ENCODE results near the gene TNS4.

The TNS4 gene

DNA sequence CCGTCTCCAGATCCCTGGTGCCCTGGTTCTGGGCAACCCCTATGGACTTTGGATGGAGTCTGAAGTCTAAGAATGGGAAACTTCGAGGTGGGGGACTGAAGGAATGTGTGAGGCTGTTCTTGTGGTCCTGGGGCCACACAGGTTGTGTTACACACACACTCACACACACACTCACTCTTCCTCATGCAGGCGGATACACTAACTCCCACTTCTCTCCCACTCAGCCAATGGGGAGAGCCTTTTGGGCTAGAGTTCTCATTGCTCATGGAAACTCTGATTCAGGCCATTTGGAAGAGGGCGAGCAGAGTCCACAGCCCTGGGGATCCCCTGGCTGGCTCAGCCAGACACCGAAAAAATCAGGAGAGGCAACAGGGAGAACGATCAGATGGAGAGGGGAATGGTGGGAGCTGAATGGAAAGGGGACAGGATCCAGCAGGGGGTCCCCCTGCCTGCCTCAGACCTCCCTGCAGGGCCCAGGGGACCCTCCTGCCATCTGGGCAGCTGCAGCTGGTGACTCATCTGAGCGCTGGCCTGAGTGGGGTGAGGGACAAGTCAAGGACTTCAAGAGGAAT, 49.1 kb downstream of the TNS4 start:
- Histone ChIP-seq H3K27me3 (no peaks in the 10 kb centered on the region), H3K4me2 (no peak overlapping the region; the same call in 1 of the 2 replicates), H3K27ac (peak overlapping the region; percentile 4; the same call in 1 of the 2 replicates), H3K4me3 (no peak overlapping the region), H3K9ac (no peak overlapping the region), H4K20me1 (peaks cover 54% of the 10 kb centered on the region), H3K9me3 (no peaks in the 10 kb centered on the region), H3K36me3 (peaks cover 71% of the 10 kb centered on the region), H3K4me1 (peaks cover 54% of the 10 kb centered on the region)
- TF ChIP-seq Cebpa-rat (IDR thresholded peaks at IDR 0.05), result no peak

DNA sequence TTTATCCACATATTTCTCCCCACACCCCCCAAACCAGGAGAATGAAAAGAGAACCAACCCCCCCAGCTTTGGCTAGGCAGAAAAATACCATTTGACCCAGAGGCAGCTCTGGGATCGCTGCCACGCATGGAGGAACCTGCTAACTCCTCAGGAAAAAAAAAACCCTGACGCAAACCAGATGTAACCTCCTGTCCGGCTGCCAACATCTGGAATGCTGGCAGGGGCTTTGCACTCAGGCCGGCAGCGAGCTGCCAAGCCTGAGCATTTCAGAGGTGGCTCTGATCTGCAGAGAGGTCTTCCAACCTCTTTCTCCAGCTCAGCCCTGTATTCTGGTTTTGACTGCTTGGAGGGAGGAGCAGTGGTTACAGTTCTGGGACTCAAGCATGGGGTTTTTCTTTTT, 50.0 kb downstream of the TNS4 start:
- TF ChIP-seq Cebpa-rat (IDR thresholded peaks at IDR 0.05), result no peak
- H3K9ac ChIP-seq, result no peak overlapping the region
- H3K4me1 ChIP-seq, result peaks cover 63% of the 10 kb centered on the region
- H3K36me3 ChIP-seq, result peaks cover 63% of the 10 kb centered on the region
- no peaks in the 10 kb centered on the region for H3K27me3 ChIP-seq
- H3K4me3 ChIP-seq, result no peak overlapping the region
- H3K9me3 ChIP-seq, result no peaks in the 10 kb centered on the region
- H3K27ac ChIP-seq, result no peak overlapping the region; the same call in 1 of the 2 replicates
- H3K4me2 ChIP-seq, result no peak overlapping the region
- H4K20me1 ChIP-seq, result peaks cover 63% of the 10 kb centered on the region

DNA sequence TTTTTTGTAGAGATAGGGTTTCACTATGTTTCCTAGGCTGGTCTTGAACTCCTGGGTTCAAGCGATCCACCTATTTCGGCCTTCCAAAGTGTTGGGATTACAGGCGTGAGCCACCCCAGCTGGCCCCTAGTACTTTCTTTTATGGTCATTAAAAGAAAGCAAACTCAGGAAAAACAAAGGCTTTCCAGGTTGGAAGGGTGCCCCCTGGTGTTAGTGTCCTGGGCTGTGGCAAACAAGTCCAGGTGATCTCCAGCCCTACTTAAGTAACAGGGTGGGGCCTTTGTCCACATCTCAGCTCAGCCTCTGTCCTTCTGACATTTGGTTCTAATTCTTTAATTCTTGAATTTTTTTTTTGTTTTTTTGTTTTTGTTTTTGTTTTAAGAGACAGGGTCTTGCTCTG, 51.2 kb downstream of the TNS4 start:
- no peak for TF ChIP-seq Cebpa-rat (IDR thresholded peaks at IDR 0.05)
- H3K27ac ChIP-seq, result peak overlapping the region; percentile 51; the same call in 1 of the 2 replicates
- peak overlapping the region; percentile 95 for H3K4me2 ChIP-seq
- no peak overlapping the region for H3K4me3 ChIP-seq
- peaks cover 75% of the 10 kb centered on the region for H3K4me1 ChIP-seq
- H3K9me3 ChIP-seq, result no peaks in the 10 kb centered on the region
- H4K20me1 ChIP-seq, result peaks cover 65% of the 10 kb centered on the region
- no peaks in the 10 kb centered on the region for H3K27me3 ChIP-seq
- peaks cover 50% of the 10 kb centered on the region for H3K36me3 ChIP-seq
- H3K9ac ChIP-seq, result no peak overlapping the region

DNA sequence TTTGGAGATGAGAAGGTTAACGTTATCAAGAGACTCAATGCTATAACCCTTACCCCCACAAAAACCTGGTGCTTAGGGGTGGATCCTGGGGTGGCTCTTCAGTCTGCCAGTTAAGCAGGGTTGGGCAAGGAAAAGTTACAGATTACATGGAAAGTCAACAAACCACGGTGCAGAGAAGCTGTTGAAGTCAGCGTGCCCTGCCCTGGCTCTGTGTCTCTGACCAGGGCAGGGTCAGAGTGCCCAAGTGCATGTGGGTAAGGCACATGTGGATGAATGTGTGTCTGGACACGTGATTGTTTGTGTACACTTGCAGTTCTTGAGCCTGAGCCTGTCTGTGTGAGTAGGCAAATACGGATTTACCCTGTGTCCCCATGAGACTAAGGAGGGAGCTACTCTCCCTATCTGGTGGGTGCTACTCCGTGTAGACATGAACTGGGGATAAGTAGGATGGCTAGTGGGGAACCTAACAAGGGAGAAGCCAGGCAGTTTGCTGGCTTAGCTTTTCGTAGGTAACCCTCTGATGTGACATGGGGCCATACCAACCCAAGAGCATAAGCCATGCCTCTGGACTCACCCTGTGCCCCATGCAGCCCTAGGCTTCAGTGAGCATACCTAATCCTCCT, 52.7 kb downstream of the TNS4 start:
- peak overlapping the region; percentile 82 for H3K27ac ChIP-seq
- no peak for TF ChIP-seq Cebpa-rat (IDR thresholded peaks at IDR 0.05)
- H3K36me3 ChIP-seq, result peaks cover 36% of the 10 kb centered on the region
- no peaks in the 10 kb centered on the region for H3K27me3 ChIP-seq
- H3K4me1 ChIP-seq, result peaks cover 76% of the 10 kb centered on the region
- peak overlapping the region; percentile 59; the same call in 1 of the 2 replicates for H3K9ac ChIP-seq
- H3K4me2 ChIP-seq, result peak overlapping the region; percentile 95
- peak overlapping the region; percentile 47 for H3K4me3 ChIP-seq
- H4K20me1 ChIP-seq, result peaks cover 72% of the 10 kb centered on the region
- no peaks in the 10 kb centered on the region for H3K9me3 ChIP-seq

DNA sequence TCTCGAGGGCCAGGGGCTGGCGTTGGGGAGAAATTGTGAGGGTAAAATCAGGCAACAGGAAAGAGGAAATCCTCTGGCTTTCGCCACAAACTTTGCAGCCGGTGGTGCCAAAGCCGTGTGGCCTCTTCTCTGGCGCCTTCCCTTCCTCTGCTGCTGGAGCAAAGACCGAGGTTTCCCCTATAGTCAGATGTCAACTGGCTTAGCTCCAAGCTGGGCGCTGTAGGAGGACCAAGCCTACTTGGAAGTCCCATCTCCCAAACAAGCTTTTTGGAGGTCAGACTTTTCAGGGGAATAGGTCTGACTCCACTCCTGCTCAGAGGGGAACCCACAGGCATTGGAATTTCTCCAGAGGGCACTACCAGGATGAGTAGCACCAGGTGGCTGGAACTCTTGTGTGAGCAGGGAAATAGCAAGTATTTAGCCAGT, 53.2 kb downstream of the TNS4 start:
- Histone ChIP-seq H3K9ac (peak overlapping the region; percentile 59), H3K4me3 (peak overlapping the region; percentile 47), H3K9me3 (no peaks in the 10 kb centered on the region), H4K20me1 (peaks cover 72% of the 10 kb centered on the region), H3K4me1 (peaks cover 76% of the 10 kb centered on the region), H3K36me3 (peaks cover 31% of the 10 kb centered on the region), H3K27me3 (no peaks in the 10 kb centered on the region), H3K27ac (peak overlapping the region; percentile 82), H3K4me2 (peak overlapping the region; percentile 95)
- TF ChIP-seq Cebpa-rat (IDR thresholded peaks at IDR 0.05), result no peak

DNA sequence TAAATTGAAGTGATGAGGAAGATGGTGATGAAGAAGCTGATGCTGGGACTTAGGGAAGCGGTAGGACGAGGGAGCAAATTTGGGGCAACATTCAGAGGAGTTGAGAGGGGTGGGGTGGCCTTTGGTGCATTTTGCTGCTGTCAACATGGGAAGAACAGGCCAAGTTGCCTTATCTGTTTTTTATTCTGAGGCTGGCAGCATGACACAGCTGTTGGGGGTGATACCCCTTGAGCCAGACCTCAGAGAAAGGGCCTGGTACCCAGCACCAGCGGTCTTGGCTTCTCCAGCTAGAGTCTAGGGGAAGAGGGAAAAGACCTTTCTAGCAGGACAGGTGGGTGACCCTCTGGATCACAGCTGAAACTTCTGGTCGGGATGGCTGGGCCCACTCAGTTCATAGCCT, 53.6 kb downstream of the TNS4 start:
- Histone ChIP-seq H3K4me2 (peak overlapping the region; percentile 95), H3K27ac (peak overlapping the region; percentile 82), H3K9ac (peak overlapping the region; percentile 59), H3K9me3 (no peaks in the 10 kb centered on the region), H3K4me3 (peak overlapping the region; percentile 47), H3K27me3 (no peaks in the 10 kb centered on the region), H3K36me3 (peaks cover 26% of the 10 kb centered on the region), H3K4me1 (peaks cover 78% of the 10 kb centered on the region), H4K20me1 (peaks cover 70% of the 10 kb centered on the region)
- TF ChIP-seq Cebpa-rat (IDR thresholded peaks at IDR 0.05), result no peak

DNA sequence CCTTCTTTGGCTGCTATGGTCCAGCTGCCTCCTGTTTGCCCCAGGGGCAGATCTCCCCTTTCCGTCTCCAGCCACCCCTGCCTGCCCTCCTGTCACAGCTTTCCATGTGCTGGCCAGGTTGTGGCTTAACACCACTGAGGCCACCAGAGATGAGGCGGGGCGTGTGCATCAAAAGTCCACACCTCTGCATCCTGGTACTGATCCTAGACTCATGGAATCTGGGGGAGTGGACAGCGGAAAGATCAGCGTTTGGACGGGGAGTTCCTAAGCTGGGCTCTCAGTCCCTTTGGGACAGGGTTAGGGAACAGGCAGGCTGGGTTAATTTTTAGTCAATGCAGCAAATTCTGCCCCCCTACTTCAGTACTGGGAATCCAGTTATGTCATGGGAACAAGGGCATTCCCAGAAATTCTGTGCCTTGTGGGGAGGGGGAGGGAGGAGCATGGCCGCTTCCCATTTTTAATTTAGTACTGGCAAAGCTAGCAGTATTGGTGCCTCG, 54.2 kb downstream of the TNS4 start:
- Histone ChIP-seq H3K27me3 (no peaks in the 10 kb centered on the region), H3K27ac (peak overlapping the region; percentile 82), H3K36me3 (peaks cover 20% of the 10 kb centered on the region), H3K4me1 (peaks cover 79% of the 10 kb centered on the region), H3K9me3 (no peaks in the 10 kb centered on the region), H3K9ac (peak overlapping the region; percentile 59), H3K4me2 (peak overlapping the region; percentile 95), H3K4me3 (peak overlapping the region; percentile 47), H4K20me1 (peaks cover 64% of the 10 kb centered on the region)
- no peak for TF ChIP-seq Cebpa-rat (IDR thresholded peaks at IDR 0.05)

DNA sequence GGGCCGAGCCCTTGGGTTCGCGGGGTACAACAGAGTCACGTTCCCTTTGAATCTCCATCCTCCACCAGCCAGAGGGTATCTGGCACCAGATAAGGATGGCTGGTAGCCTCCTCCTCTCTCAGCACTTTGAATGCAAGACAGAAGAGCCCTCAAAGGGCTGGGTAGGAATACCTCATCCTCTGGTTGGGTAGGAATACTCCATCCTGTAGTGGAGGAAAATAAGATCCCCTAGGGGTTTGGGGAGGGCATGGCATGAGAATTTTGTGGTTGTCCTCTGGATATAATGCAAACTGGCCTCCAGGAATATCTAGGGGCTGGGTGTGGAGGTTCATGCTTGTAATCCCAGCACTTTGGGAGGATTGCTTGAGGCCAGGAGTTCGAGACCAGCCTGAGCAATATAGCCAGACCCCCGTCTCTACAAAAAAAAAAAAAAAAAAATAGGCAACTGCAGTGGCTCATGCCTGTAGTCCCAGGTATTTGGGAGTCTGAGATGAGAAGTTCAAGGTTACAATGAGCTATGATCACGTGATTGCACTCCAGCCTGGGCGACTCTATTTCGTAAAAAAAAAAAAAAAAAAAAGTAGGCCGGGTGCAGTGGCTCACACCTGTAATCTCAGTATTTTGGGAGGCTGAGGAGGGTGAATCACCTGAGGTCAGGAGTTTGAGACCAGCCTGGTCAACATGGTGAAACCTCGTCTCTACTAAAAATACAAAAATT, 55.5 kb downstream of the TNS4 start:
- peak overlapping the region; percentile 89 for H3K4me3 ChIP-seq

DNA sequence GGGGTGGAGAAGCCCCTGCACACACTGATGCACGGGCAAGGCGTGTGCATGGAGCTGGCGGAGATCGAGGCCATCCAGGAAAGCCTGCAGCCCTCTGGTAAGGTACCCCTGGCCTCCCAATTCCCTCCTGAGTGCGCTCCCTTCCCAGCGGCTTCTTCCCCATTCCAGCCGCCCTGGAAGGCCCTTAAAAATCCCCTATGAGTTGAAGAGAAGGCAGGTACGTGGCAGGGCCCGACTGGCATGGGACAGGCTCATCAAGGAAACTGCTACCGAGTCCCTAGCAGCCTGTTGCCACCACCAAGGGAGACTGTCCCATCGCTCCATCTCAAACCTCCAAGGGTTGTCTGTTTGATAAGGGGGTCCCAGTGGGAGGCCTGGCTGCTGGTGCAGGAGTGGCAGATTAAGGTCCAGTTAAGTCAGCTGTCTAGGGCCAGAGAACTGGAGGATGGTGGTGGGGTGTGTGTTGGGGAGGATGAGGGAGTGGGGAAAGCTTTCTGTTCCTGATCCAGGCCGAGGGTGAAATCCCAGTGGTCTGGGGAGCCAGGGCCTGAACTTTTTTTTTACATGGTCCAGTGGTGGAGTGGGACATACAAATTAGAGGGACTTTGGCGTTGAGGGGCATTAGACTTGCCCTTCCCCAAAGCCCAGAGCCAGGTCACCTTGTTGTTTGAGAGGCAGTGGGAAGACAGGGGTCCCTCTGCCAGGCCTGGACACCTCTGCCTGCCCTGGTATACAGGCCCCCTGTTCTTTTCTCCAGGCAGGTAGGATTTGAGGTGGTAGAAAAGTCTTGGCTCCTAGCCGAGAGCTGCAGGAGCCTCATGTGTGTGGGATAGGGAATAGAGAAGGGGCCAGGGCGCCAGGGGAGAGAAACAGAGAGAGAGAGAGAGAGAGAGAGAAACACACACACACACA, 57.2 kb downstream of the TNS4 start:
- H3K4me2 ChIP-seq, result peak overlapping the region; percentile 95
- H3K27ac ChIP-seq, result peak overlapping the region; percentile 96
- peaks cover 64% of the 10 kb centered on the region for H3K4me1 ChIP-seq
- no peaks in the 10 kb centered on the region for H3K36me3 ChIP-seq
- TF ChIP-seq Cebpa-rat (IDR thresholded peaks at IDR 0.05), result no peak
- peak overlapping the region; percentile 89 for H3K4me3 ChIP-seq
- no peaks in the 10 kb centered on the region for H3K9me3 ChIP-seq
- peaks cover 37% of the 10 kb centered on the region for H4K20me1 ChIP-seq
- no peaks in the 10 kb centered on the region for H3K27me3 ChIP-seq
- peak overlapping the region; percentile 93 for H3K9ac ChIP-seq

More for the DNA sequence above, 55.5 kb downstream of the TNS4 start:
- TF ChIP-seq Cebpa-rat (IDR thresholded peaks at IDR 0.05), result no peak
- H3K27ac ChIP-seq, result peak overlapping the region; percentile 96
- H4K20me1 ChIP-seq, result peaks cover 51% of the 10 kb centered on the region
- no peaks in the 10 kb centered on the region for H3K27me3 ChIP-seq
- H3K4me2 ChIP-seq, result peak overlapping the region; percentile 95
- H3K9ac ChIP-seq, result peak overlapping the region; percentile 93
- no peaks in the 10 kb centered on the region for H3K9me3 ChIP-seq
- peaks cover 76% of the 10 kb centered on the region for H3K4me1 ChIP-seq
- peaks cover 8% of the 10 kb centered on the region; the same call in 1 of the 2 replicates for H3K36me3 ChIP-seq

Data from BLaER1 (cell line).